HFFc6 (cell line): ENCODE data around the gene TIMELESS. TPM values are rescaled to one million over a fixed set of nuclear protein-coding genes. Genes with fewer than 3 reads are reported as not detected.
"Not testable (repeated sequence)": the region's sequence is repeated elsewhere in the genome, so short reads cannot be mapped to it uniquely, and the experiment has no call there.

Source experiments
- DNase-seq: peaks from one replicate; pipeline ENCODE4 v3.0.0-alpha.2; 2018
- H3K27ac Mint-ChIP-seq: 2 replicates; pipeline ENCODE4 v1.8.0; 2020; ENCODE audit warnings: mild to moderate bottlenecking, mixed read lengths
- H3K27me3 Mint-ChIP-seq: 2 replicates; pipeline ENCODE4 v1.8.0; 2021; ENCODE audit warnings: mild to moderate bottlenecking, moderate library complexity, mixed read lengths; ENCODE audit not compliant: insufficient read depth
- H3K36me3 Mint-ChIP-seq: 2 replicates; pipeline ENCODE4 v1.8.0; 2021; ENCODE audit warnings: low read depth, mixed read lengths
- H3K4me1 Mint-ChIP-seq: 2 replicates; pipeline ENCODE4 v1.8.0; 2020; ENCODE audit warnings: low read depth, mixed read lengths
- H3K4me3 Mint-ChIP-seq: 2 replicates; pipeline ENCODE4 v1.8.0; 2020; ENCODE audit warnings: mild to moderate bottlenecking, moderate library complexity, mixed read lengths
- H3K9me3 Mint-ChIP-seq: 2 replicates; pipeline ENCODE4 v1.8.0; 2020; ENCODE audit warnings: mild to moderate bottlenecking, mixed read lengths
- total RNA-seq, 6 experiments: library from RNA; stranded (reverse); fragmentation: NEBNext Ultra II Directional; extraction: Animal tissue kit (Norgen Biotek cat#: 25700); gene quantifications; 2 replicates in 1 of 6; 3 replicates in 5 of 6; pipeline ENCODE4 v1.2.3, GENCODE V29; 2021
- TF ChIP-seq, protein P1 (sequence below): fragments of 200-600 bp; sonication (generic); IDR thresholded peaks from 2 replicates; pipeline ENCODE4 v1.5.0; 2021; ENCODE audit warnings: antibody characterized with exemption, mild to moderate bottlenecking

The TIMELESS gene
- total RNA-seq, 6 experiments from 2014 or later = 10.4 to 23.1 (median 21.3) TPM

DNA sequence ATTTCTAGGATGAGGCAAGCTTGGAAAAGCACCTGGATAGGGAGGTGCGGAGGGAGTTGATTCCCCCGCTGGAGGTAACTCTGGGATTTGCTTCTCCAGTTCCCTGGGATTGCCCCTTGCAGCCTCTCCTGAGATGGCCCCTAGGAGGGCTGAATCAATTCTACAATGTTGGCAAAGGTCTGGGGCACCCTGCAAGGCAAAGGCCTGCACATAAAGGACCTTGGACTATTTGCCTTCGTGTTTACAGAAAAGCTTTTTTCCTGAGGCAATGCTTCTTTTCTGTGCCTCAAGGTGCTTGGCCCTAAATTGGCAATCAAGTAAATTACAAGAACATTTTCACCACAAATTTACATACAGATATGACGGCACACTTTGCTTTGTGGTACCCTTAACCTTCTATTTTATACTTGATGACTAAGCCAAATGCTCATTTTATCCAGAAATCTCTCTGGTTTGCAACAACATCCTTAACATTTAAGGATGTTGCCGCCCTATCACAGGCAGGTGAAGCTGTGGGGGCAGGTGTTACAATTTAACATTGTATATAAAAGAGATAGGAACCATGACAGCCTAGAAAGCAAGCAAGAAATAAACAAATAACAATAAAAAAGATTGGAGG, 40.3 kb downstream of the TIMELESS start:
- Mint-ChIP-seq H3K36me3 (no peaks in the 10 kb centered on the region), H3K4me3 (no peak overlapping the region), H3K27ac (no peak overlapping the region), H3K9me3 (no peaks in the 10 kb centered on the region), H3K4me1 (no peaks in the 10 kb centered on the region), H3K27me3 (peaks cover 9% of the 10 kb centered on the region)
- DNase-seq = no peak
- TF ChIP-seq, protein P1, sequence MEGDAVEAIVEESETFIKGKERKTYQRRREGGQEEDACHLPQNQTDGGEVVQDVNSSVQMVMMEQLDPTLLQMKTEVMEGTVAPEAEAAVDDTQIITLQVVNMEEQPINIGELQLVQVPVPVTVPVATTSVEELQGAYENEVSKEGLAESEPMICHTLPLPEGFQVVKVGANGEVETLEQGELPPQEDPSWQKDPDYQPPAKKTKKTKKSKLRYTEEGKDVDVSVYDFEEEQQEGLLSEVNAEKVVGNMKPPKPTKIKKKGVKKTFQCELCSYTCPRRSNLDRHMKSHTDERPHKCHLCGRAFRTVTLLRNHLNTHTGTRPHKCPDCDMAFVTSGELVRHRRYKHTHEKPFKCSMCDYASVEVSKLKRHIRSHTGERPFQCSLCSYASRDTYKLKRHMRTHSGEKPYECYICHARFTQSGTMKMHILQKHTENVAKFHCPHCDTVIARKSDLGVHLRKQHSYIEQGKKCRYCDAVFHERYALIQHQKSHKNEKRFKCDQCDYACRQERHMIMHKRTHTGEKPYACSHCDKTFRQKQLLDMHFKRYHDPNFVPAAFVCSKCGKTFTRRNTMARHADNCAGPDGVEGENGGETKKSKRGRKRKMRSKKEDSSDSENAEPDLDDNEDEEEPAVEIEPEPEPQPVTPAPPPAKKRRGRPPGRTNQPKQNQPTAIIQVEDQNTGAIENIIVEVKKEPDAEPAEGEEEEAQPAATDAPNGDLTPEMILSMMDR = no peak

DNA sequence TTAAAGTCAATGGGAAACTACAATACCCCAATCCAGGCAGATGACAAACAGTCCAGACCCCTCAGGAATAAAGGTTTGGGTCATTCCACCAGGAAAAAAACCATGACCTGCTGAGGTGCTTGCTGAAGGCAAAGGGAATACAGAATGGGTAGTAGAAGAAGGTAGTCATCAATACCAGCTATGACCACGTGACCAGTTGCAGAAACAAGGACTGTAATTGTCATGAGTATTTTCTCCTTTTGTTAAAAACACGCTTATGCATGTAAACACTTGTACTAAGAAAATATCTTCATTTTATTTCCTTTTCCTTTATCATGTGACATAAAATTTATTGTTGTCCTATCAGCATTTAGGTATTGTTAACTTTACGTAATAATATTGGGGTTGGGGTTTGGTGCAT, 45.0 kb downstream of the TIMELESS start:
- not testable (repeated sequence) for H3K4me1 Mint-ChIP-seq, H3K27ac Mint-ChIP-seq, H3K9me3 Mint-ChIP-seq, DNase-seq, H3K36me3 Mint-ChIP-seq, H3K4me3 Mint-ChIP-seq
- peaks cover 16% of the 10 kb centered on the region for H3K27me3 Mint-ChIP-seq

DNA sequence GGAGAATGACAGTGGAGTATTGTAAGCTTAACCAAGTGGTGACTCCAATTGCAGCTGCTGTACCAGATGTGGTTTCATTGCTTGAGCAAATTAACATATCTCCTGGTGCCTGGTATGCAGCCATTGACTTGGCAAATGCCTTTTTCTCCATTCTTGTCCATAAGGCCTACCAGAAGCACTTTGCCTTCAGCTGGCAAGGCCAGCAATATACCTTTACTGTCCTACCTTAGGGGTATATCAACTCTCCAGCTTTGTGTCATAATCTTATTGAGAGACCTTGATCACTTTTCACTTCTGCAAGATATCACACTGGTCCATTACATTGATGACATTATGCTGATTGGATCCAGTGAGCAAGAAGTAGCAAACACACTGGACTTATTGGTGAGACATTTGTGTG, 47.6 kb downstream of the TIMELESS start:
- H3K4me3 Mint-ChIP-seq, H3K4me1 Mint-ChIP-seq, H3K27ac Mint-ChIP-seq, DNase-seq: not testable (repeated sequence)
- peaks cover 13% of the 10 kb centered on the region for H3K36me3 Mint-ChIP-seq
- peaks cover 17% of the 10 kb centered on the region for H3K9me3 Mint-ChIP-seq
- H3K27me3 Mint-ChIP-seq = peaks cover 21% of the 10 kb centered on the region

DNA sequence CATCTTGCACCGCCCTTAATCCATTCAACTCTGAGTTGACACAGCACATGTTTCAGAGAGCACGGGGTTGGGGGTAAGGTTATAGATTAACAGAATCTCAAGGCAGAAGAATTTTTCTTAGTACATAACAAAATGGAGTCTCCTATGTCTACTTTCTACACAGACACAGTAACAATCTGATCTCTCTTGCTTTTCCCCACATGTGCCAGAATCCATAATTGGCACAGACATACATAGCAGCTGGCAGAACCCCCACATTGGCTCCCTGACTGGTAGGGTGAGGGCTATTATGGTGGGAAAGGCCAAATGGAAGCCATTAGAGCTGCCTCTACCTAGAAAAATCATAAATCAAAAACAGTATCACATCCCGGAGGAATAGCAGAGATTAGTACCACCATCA, 48.1 kb downstream of the TIMELESS start:
- H3K4me3 Mint-ChIP-seq, DNase-seq, H3K27ac Mint-ChIP-seq, H3K4me1 Mint-ChIP-seq: not testable (repeated sequence)
- H3K27me3 Mint-ChIP-seq = peaks cover 17% of the 10 kb centered on the region
- H3K9me3 Mint-ChIP-seq = peaks cover 17% of the 10 kb centered on the region
- H3K36me3 Mint-ChIP-seq = peaks cover 13% of the 10 kb centered on the region

DNA sequence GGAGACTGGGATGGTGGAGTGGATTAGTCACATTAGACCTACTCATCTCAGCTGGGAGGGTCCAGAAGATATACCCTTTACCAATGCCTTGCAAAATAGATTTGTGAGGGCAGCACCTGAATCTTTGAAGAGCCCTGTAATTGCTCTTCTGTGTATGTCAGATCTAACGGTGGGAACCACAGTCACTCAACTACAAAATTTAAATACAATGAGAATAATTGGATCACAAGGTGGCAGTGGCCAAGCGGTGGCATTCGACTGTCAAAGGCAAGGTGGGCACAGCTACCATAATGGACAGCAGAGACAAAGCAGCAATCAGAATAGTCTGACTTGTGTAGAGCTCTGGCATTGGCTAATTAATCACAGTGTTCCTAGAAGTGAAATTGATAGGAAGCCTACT, 49.8 kb downstream of the TIMELESS start:
- not testable (repeated sequence) for H3K4me3 Mint-ChIP-seq, H3K4me1 Mint-ChIP-seq, H3K27ac Mint-ChIP-seq, DNase-seq
- H3K9me3 Mint-ChIP-seq = peaks cover 17% of the 10 kb centered on the region
- peaks cover 13% of the 10 kb centered on the region for H3K36me3 Mint-ChIP-seq
- H3K27me3 Mint-ChIP-seq = peaks cover 17% of the 10 kb centered on the region

DNA sequence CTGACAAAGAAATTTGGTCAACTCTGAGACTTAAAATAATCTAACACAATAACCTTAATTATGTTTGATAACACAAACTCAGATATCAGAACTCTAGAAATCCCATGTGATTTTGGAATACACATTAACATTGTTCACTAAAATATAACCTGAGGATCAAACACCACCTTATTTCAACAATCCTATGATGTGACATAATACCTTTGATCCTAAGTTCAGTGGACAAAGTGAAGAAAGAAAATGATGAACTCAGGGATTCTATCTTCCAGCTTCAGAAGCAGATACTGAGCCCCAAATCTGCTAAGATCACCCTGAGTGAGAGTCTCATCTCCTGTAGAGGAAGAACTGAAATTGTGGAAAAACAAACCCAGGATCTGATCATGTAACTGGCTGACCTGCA, 50.9 kb downstream of the TIMELESS start:
- H3K4me3 Mint-ChIP-seq = no peak overlapping the region
- peaks cover 16% of the 10 kb centered on the region for H3K27me3 Mint-ChIP-seq
- H3K36me3 Mint-ChIP-seq = peaks cover 13% of the 10 kb centered on the region
- no peak for DNase-seq
- H3K9me3 Mint-ChIP-seq = peaks cover 17% of the 10 kb centered on the region
- no peak overlapping the region for H3K27ac Mint-ChIP-seq
- no peaks in the 10 kb centered on the region for H3K4me1 Mint-ChIP-seq
- TF ChIP-seq, protein P1 = no peak

DNA sequence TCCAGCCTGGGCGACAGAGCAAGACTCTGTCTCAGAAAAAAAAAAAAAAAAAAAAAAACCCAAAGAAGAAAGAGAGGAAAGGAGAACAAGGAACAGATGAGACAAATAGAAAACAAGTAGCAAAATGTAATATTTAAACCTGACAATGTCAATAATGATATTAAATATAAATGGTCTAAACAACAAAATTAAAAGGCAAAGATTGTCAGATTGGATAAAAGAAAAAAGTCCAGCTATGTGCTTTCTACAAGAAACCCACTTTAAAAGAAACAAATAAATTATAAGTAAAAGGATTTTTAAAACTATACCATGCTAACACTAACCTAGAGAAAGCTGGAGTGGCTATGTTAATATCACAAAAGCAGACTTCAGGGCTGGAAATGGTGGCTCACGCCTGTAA, 56.9 kb downstream of the TIMELESS start:
- H3K4me3 Mint-ChIP-seq = no peak overlapping the region
- TF ChIP-seq, protein P1 = no peak
- no peaks in the 10 kb centered on the region for H3K36me3 Mint-ChIP-seq
- H3K27ac Mint-ChIP-seq = no peak overlapping the region
- peaks cover 2% of the 10 kb centered on the region for H3K27me3 Mint-ChIP-seq
- peaks cover 5% of the 10 kb centered on the region; the same call in 1 of the 2 replicates for H3K9me3 Mint-ChIP-seq
- peaks cover 4% of the 10 kb centered on the region for H3K4me1 Mint-ChIP-seq
- DNase-seq = no peak

DNA sequence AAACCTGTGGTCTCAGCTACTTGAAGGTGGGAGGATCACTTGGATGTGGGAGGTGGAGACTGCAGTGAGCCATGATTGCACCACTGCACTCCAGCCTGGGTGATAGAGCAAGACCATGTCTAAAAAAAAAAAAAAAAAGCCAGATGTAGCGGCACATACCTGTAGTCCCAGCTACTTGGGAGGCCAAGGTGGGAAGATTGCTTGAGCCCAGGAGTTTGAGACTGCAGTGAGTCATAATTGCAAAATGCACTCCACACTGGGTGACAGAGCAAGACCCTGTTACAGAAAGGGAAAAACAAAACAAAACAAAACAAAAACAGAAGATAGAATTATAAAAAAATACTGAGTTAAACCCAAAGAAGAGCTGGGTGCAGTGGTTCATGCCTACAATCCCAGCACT, 57.5 kb downstream of the TIMELESS start:
- H3K36me3 Mint-ChIP-seq = no peaks in the 10 kb centered on the region
- H3K27ac Mint-ChIP-seq = no peak overlapping the region
- peaks cover 2% of the 10 kb centered on the region for H3K27me3 Mint-ChIP-seq
- no peak for DNase-seq
- peaks cover 5% of the 10 kb centered on the region; the same call in 1 of the 2 replicates for H3K9me3 Mint-ChIP-seq
- no peak overlapping the region for H3K4me3 Mint-ChIP-seq
- TF ChIP-seq, protein P1 = no peak
- H3K4me1 Mint-ChIP-seq = peaks cover 10% of the 10 kb centered on the region
